ENCODE data around the gene TRIM7.
"Not testable (repeated sequence)": the region's sequence is repeated elsewhere in the genome, so short reads cannot be mapped to it uniquely, and the experiment has no call there.

The TRIM7 gene

GRCh38 chr5:181217111-181217802, 12.3 kb upstream of the TRIM7 start:
- peak; percentile 84 for TF ChIP-seq MAX (IDR thresholded peaks at IDR 0.05; ENCODE audit: low read depth, low read length)
- TF ChIP-seq MYC (IDR thresholded peaks at IDR 0.05; ENCODE audit: low read depth, low read length): 0 out of 2 replicates have a peak, but pooled peaks have one; percentile 55
- no peak for TF ChIP-seq CTCF (IDR thresholded peaks at IDR 0.05; ENCODE audit: low read depth, low read length)
- TF ChIP-seq POLR2A (IDR thresholded peaks at IDR 0.05; ENCODE audit: extremely low read depth, insufficient read length): no peak
- DNase-seq (ENCODE audit: low read depth): peak; percentile 73
- peak overlapping the region; percentile 46 for H3K4me3 ChIP-seq (ENCODE audit: low read depth, low read length)

GRCh38 chr5:181215997-181216989, 11.3 kb upstream of the TRIM7 start:
- H3K4me3 ChIP-seq (ENCODE audit: low read depth, low read length): peak overlapping the region; percentile 59
- TF ChIP-seq POLR2A (IDR thresholded peaks at IDR 0.05; ENCODE audit: extremely low read depth, insufficient read length) (no peak), MAX (IDR thresholded peaks at IDR 0.05; ENCODE audit: low read depth, low read length) (no peak), CTCF (IDR thresholded peaks at IDR 0.05; ENCODE audit: low read depth, low read length) (no peak), MYC (IDR thresholded peaks at IDR 0.05; ENCODE audit: low read depth, low read length) (no peak)
- peak; percentile 67 for DNase-seq (ENCODE audit: low read depth)

- DNase-seq (ENCODE audit: low read depth); H3K4me3 ChIP-seq (ENCODE audit: low read depth, low read length): not testable (repeated sequence)
Measured at GRCh38 chr5:181214249-181214648, 9.3 kb upstream of the TRIM7 start.

- no peak for DNase-seq (ENCODE audit: low read depth)
- TF ChIP-seq MAX (IDR thresholded peaks at IDR 0.05; ENCODE audit: low read depth, low read length) (no peak), POLR2A (IDR thresholded peaks at IDR 0.05; ENCODE audit: extremely low read depth, insufficient read length) (no peak), CTCF (IDR thresholded peaks at IDR 0.05; ENCODE audit: low read depth, low read length) (no peak), MYC (IDR thresholded peaks at IDR 0.05; ENCODE audit: low read depth, low read length) (no peak)
- H3K4me3 ChIP-seq (ENCODE audit: low read depth, low read length): no peak overlapping the region
Measured at GRCh38 chr5:181212934-181213333, 7.9 kb upstream of the TRIM7 start.

- DNase-seq (ENCODE audit: low read depth): no peak
- no peak for TF ChIP-seq CTCF (IDR thresholded peaks at IDR 0.05; ENCODE audit: low read depth, low read length)
- no peak for TF ChIP-seq POLR2A (IDR thresholded peaks at IDR 0.05; ENCODE audit: extremely low read depth, insufficient read length)
- no peak for TF ChIP-seq MYC (IDR thresholded peaks at IDR 0.05; ENCODE audit: low read depth, low read length)
- TF ChIP-seq MAX (IDR thresholded peaks at IDR 0.05; ENCODE audit: low read depth, low read length): no peak
Measured at GRCh38 chr5:181212080-181212479, 7.1 kb upstream of the TRIM7 start.

GRCh38 chr5:181211208-181211607, 6.2 kb upstream of the TRIM7 start:
- no peak overlapping the region for H3K4me3 ChIP-seq (ENCODE audit: low read depth, low read length)
- TF ChIP-seq POLR2A (IDR thresholded peaks at IDR 0.05; ENCODE audit: extremely low read depth, insufficient read length) (no peak), MAX (IDR thresholded peaks at IDR 0.05; ENCODE audit: low read depth, low read length) (no peak), CTCF (IDR thresholded peaks at IDR 0.05; ENCODE audit: low read depth, low read length) (no peak), MYC (IDR thresholded peaks at IDR 0.05; ENCODE audit: low read depth, low read length) (no peak)
- no peak for DNase-seq (ENCODE audit: low read depth)

More at GRCh38 chr5:181212080-181212479, 7.1 kb upstream of the TRIM7 start:
- H3K4me3 ChIP-seq (ENCODE audit: low read depth, low read length): no peak overlapping the region

- not testable (repeated sequence) for DNase-seq (ENCODE audit: low read depth); H3K4me3 ChIP-seq (ENCODE audit: low read depth, low read length)
Measured at GRCh38 chr5:181210698-181211097, 5.7 kb upstream of the TRIM7 start.

- not testable (repeated sequence) for H3K4me3 ChIP-seq (ENCODE audit: low read depth, low read length); DNase-seq (ENCODE audit: low read depth)
Measured at GRCh38 chr5:181210148-181210547, 5.2 kb upstream of the TRIM7 start.

- DNase-seq (ENCODE audit: low read depth); H3K4me3 ChIP-seq (ENCODE audit: low read depth, low read length): not testable (repeated sequence)
Measured at GRCh38 chr5:181209006-181209405, 4.0 kb upstream of the TRIM7 start.

Measured in NB4 (cell line).